Neural cell (in vitro differentiated cells): ENCODE data around the gene GFM1. TPM values are rescaled to one million over a fixed set of nuclear protein-coding genes. Genes with fewer than 3 reads are reported as not detected.

Source experiments
- H2AFZ ChIP-seq: fragments of 200-600, 300-800 bp; sonication (generic), shearing (Covaris generic); 2 replicates; pipeline ENCODE4 v1.6.0; 2014; ENCODE audit warnings: low read depth, mild to moderate bottlenecking, antibody characterized with exemption, low read length, moderate library complexity
- H3F3A ChIP-seq: fragments of 200-600 bp; shearing (Covaris generic); 2 replicates; pipeline ENCODE4 v1.6.1; 2016; ENCODE audit warnings: mild to moderate bottlenecking, moderate library complexity, mixed read lengths, antibody characterized with exemption, low read length; ENCODE audit not compliant: insufficient read depth, poor library complexity, severe bottlenecking
- H3K27ac ChIP-seq: fragments of 200-600, 300-800 bp; sonication (generic), shearing (Covaris generic); 2 replicates; pipeline ENCODE4 v1.5.1; 2014; ENCODE audit warnings: mild to moderate bottlenecking, low read length, moderate library complexity
- H3K27me3 ChIP-seq: fragments of 300-800, 200-600 bp; sonication (generic), shearing (Covaris generic); 2 replicates; pipeline ENCODE4 v1.6.0; 2014; ENCODE audit warnings: mild to moderate bottlenecking, low read depth, low read length, moderate library complexity; ENCODE audit not compliant: insufficient read depth
- H3K36me3 ChIP-seq: fragments of 300-800, 200-600 bp; sonication (generic), shearing (Covaris generic); 2 replicates; pipeline ENCODE4 v1.5.1; 2014; ENCODE audit warnings: mild to moderate bottlenecking, antibody characterized with exemption, low read length, moderate library complexity; ENCODE audit not compliant: insufficient read depth
- H3K4me2 ChIP-seq: fragments of 300-800, 200-600 bp; sonication (generic), shearing (Covaris generic); 2 replicates; pipeline ENCODE4 v1.6.0; 2014; ENCODE audit warnings: mild to moderate bottlenecking, low read length
- H3K4me3 ChIP-seq: fragments of 300-800, 200-600 bp; sonication (generic), shearing (Covaris generic); 2 replicates; pipeline ENCODE4 v1.5.1; 2014; ENCODE audit warnings: mild to moderate bottlenecking, low read length, moderate library complexity
- H3K79me2 ChIP-seq: fragments of 200-600 bp; shearing (Covaris generic); replicated peaks from 2 replicates; pipeline ENCODE4 v1.6.0; 2014; ENCODE audit warnings: mild to moderate bottlenecking, low read length, moderate library complexity; ENCODE audit not compliant: insufficient read depth
- H3K9ac ChIP-seq: fragments of 300-800, 200-600 bp; sonication (generic), shearing (Covaris generic); 2 replicates; pipeline ENCODE4 v1.6.1; 2016; ENCODE audit warnings: mild to moderate bottlenecking, low read length, mixed read lengths
- H3K9me2 ChIP-seq: fragments of 200-600 bp; shearing (Covaris generic); 2 replicates; pipeline ENCODE4 v1.6.1; 2016; ENCODE audit warnings: mild to moderate bottlenecking, low read length, mixed read lengths; ENCODE audit not compliant: insufficient read depth
- H3K9me3 ChIP-seq: fragments of 200-600, 300-800 bp; sonication (generic), shearing (Covaris generic); 2 replicates; pipeline ENCODE4 v1.6.1; 2016; ENCODE audit warnings: mild to moderate bottlenecking, mixed run types, low read length, moderate library complexity, mixed read lengths
- H4K20me1 ChIP-seq: fragments of 200-600 bp; shearing (Covaris generic); 2 replicates; pipeline ENCODE4 v1.6.1; 2016; ENCODE audit warnings: mild to moderate bottlenecking, mixed run types; ENCODE audit not compliant: insufficient read depth
- CTCF ChIP-seq: fragments of 450-650 bp; IDR thresholded peaks from 2 replicates; pipeline ENCODE4 v1.5.1; 2014; ENCODE audit warnings: antibody characterized with exemption, mild to moderate bottlenecking, moderate library complexity; ENCODE audit not compliant: poor library complexity, severe bottlenecking
- EP300 ChIP-seq: fragments of 450-650 bp; conservative IDR thresholded peaks from 2 replicates; pipeline ENCODE4 v1.6.1; 2014; ENCODE audit warnings: antibody characterized with exemption, mild to moderate bottlenecking, moderate library complexity; ENCODE audit not compliant: poor library complexity, severe bottlenecking
- EZH2 ChIP-seq: fragments of 200-600, 300-800 bp; shearing (Covaris generic), sonication (generic); IDR thresholded peaks from 2 replicates; pipeline ENCODE4 v1.6.1; 2014; ENCODE audit warnings: antibody characterized with exemption, low read length, borderline replicate concordance, mild to moderate bottlenecking; ENCODE audit not compliant: insufficient read depth, poor library complexity, severe bottlenecking
- MXI1 ChIP-seq: fragments of 450-650 bp; conservative IDR thresholded peaks from 2 replicates; pipeline ENCODE4 v1.6.1; 2014; ENCODE audit warnings: antibody characterized with exemption, mild to moderate bottlenecking; ENCODE audit not compliant: poor library complexity, severe bottlenecking
- POLR2AphosphoS5 ChIP-seq: IDR thresholded peaks from 2 replicates; pipeline ENCODE4 v1.6.1; 2012
- RAD21 ChIP-seq: fragments of 450-650 bp; conservative IDR thresholded peaks from 2 replicates; pipeline ENCODE4 v1.6.1; 2014; ENCODE audit warnings: antibody characterized with exemption, mild to moderate bottlenecking, moderate library complexity
- REST ChIP-seq: IDR thresholded peaks from 2 replicates; pipeline ENCODE4 v1.6.1; 2012; ENCODE audit warnings: borderline replicate concordance
- SMC3 ChIP-seq: fragments of 450-650 bp; conservative IDR thresholded peaks from 2 replicates; pipeline ENCODE4 v1.6.1; 2014; ENCODE audit warnings: antibody characterized with exemption, mild to moderate bottlenecking, moderate library complexity; ENCODE audit not compliant: poor library complexity
- TAF1 ChIP-seq: IDR thresholded peaks from 2 replicates; pipeline ENCODE4 v1.6.1; 2012; ENCODE audit warnings: low read depth
- polyA plus RNA-seq: library from polyadenylated mRNA; depleted of rRNA; stranded (reverse); fragments of >200 nt; gene quantifications from 2 replicates; pipeline ENCODE4 v1.2.3, GENCODE V29; 2014

The GFM1 gene
- polyA plus RNA-seq, 1 donor from 2014 or later: 67.1 TPM

GRCh38 chr3:158702815-158703481, 58.6 kb downstream of the GFM1 start:
- Histone ChIP-seq H3K79me2 (no peaks in the 10 kb centered on the region), H2AFZ (no peak overlapping the region), H3F3A (no peaks in the 10 kb centered on the region), H4K20me1 (no peaks in the 10 kb centered on the region), H3K4me3 (no peak overlapping the region), H3K27ac (no peak overlapping the region), H3K9ac (no peak overlapping the region), H3K9me3 (no peaks in the 10 kb centered on the region), H3K27me3 (no peaks in the 10 kb centered on the region), H3K9me2 (no peaks in the 10 kb centered on the region), H3K4me2 (no peak overlapping the region), H3K36me3 (no peaks in the 10 kb centered on the region)
- no peak for TF ChIP-seq MXI1
- no peak for TF ChIP-seq EZH2
- TF ChIP-seq EP300: no peak
- TF ChIP-seq SMC3: no peak
- TF ChIP-seq RAD21: no peak
- TF ChIP-seq REST: no peak
- TF ChIP-seq TAF1: no peak
- no peak for TF ChIP-seq POLR2AphosphoS5

GRCh38 chr3:158703566-158703965, 59.2 kb downstream of the GFM1 start:
- Histone ChIP-seq H3K27me3 (no peaks in the 10 kb centered on the region), H3K9ac (no peak overlapping the region), H3K9me2 (no peaks in the 10 kb centered on the region), H3K79me2 (no peaks in the 10 kb centered on the region), H3K4me3 (no peak overlapping the region), H3K27ac (no peak overlapping the region), H2AFZ (no peak overlapping the region), H3K36me3 (no peaks in the 10 kb centered on the region), H3K4me2 (no peak overlapping the region), H4K20me1 (no peaks in the 10 kb centered on the region), H3F3A (no peaks in the 10 kb centered on the region), H3K9me3 (no peaks in the 10 kb centered on the region)
- TF ChIP-seq TAF1 (no peak), EZH2 (no peak), SMC3 (no peak)

- H3K27ac ChIP-seq: no peak overlapping the region
- no peak overlapping the region for H3K4me3 ChIP-seq
- H3K27me3 ChIP-seq: no peaks in the 10 kb centered on the region
- H3K9me3 ChIP-seq: no peaks in the 10 kb centered on the region
- H3F3A ChIP-seq: no peaks in the 10 kb centered on the region
- no peaks in the 10 kb centered on the region for H3K36me3 ChIP-seq
- H3K79me2 ChIP-seq: no peaks in the 10 kb centered on the region
- H3K9me2 ChIP-seq: no peaks in the 10 kb centered on the region
- H4K20me1 ChIP-seq: no peaks in the 10 kb centered on the region
- TF ChIP-seq EZH2: no peak
- TF ChIP-seq SMC3: no peak
- TF ChIP-seq MXI1: no peak
- no peak for TF ChIP-seq REST
- no peak for TF ChIP-seq EP300
- TF ChIP-seq RAD21: no peak
- TF ChIP-seq TAF1: no peak
- TF ChIP-seq POLR2AphosphoS5: no peak
- TF ChIP-seq CTCF: no peak
- H3K4me2 ChIP-seq: no peak overlapping the region
- H2AFZ ChIP-seq: no peak overlapping the region
- no peak overlapping the region for H3K9ac ChIP-seq
These were observed 65.3 kb downstream of the GFM1 start for GRCh38 chr3:158709666-158710083.
